ENCODE data around the gene TNFSF12.

Gene TNFSF12

GRCh38 chr17:7513850-7514419 is 34.9 kb upstream of the TNFSF12 start:
- no peak for DNase-seq (ENCODE audit: extremely low read depth, low read depth)
- no peak for TF ChIP-seq CTCF (IDR thresholded peaks at IDR 0.05; ENCODE audit: low read depth, low read length, missing control alignments)
- H3K4me3 ChIP-seq (replicated peaks; ENCODE audit: low read depth, low read length), result no peak overlapping the region

DNA sequence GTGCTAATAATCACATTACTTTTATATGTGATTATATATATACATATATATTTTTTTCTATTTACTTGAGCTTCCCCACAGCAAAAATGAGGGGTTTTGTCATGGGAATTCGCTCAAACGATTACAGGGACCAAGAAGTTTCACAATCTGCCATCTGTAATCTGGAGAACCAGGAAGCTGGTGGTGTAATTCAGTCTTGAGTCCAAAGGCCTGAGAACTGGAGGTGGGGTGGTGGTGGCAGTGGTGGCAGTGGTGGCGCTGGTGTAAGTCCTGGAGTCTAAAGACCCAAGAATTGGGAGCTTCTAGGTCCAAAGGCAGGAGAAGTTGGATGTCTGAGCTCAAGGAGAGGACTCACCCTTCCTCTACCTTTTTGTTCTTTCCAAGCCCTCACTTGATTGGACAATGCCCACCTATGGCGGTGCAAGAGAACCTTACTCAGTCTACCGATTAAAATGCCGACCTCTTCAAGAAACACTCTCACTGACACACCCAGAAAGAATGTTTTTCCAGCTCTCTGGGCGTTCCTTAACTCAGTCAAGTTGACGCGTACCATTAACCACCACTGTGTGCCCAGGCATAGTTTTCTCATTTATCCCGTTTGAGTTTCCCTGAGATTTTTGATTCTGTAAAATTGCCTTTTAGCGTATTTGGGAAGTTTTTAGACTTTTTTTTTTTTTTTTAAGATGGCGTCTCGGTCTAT is 32.8 kb upstream of the TNFSF12 start:
- DNase-seq (ENCODE audit: extremely low read depth, low read depth), result no peak
- H3K4me3 ChIP-seq (replicated peaks; ENCODE audit: low read depth, low read length), result no peak overlapping the region
- no peak for TF ChIP-seq CTCF (IDR thresholded peaks at IDR 0.05; ENCODE audit: low read depth, low read length, missing control alignments)

DNA sequence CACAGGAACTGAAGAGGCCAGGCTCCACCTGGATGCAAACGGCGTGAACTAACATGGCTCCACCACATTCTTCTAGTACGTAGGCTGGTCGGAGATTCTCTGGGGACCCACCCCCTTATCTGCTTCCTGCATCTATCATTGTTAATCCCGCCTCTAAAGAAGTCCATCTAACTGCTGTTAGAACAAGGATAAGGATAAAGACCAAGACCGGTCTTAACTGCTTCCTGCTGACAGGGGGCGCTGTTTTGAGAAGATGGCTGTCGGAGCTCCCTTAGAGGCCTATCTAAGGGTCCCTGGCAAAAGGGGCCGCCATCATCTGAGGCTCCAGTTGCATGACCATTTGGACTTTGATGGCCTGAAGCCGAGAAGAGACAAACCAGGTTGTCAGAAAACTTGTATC is 25.8 kb upstream of the TNFSF12 start:
- DNase-seq (ENCODE audit: extremely low read depth, low read depth), result no peak
- TF ChIP-seq CTCF (IDR thresholded peaks at IDR 0.05; ENCODE audit: low read depth, low read length, missing control alignments), result peak; percentile 42
- no peak overlapping the region for H3K4me3 ChIP-seq (replicated peaks; ENCODE audit: low read depth, low read length)

- TF ChIP-seq CTCF (IDR thresholded peaks at IDR 0.05; ENCODE audit: low read depth, low read length, missing control alignments), result no peak
- H3K4me3 ChIP-seq (replicated peaks; ENCODE audit: low read depth, low read length), result no peak overlapping the region
- DNase-seq (ENCODE audit: extremely low read depth, low read depth), result no peak
These were observed 20.0 kb upstream of the TNFSF12 start for GRCh38 chr17:7528842-7529241.

- TF ChIP-seq CTCF (IDR thresholded peaks at IDR 0.05; ENCODE audit: low read depth, low read length, missing control alignments), result no peak
- H3K4me3 ChIP-seq (replicated peaks; ENCODE audit: low read depth, low read length), result no peak overlapping the region
- DNase-seq (ENCODE audit: extremely low read depth, low read depth), result no peak
These were observed 18.6 kb upstream of the TNFSF12 start for GRCh38 chr17:7530023-7530900.

GRCh38 chr17:7538050-7538449 is 10.8 kb upstream of the TNFSF12 start:
- H3K4me3 ChIP-seq (replicated peaks; ENCODE audit: low read depth, low read length), result no peak overlapping the region
- DNase-seq (ENCODE audit: extremely low read depth, low read depth), result no peak
- no peak for TF ChIP-seq CTCF (IDR thresholded peaks at IDR 0.05; ENCODE audit: low read depth, low read length, missing control alignments)
